HepG2 (cell line): ENCODE measurements around the gene ERVMER34-1. TPM values are rescaled to one million over a fixed set of nuclear protein-coding genes. Genes with fewer than 3 reads are reported as not detected.

Experiments
- AFF4 ChIP-seq: sonication (generic); formaldehyde crosslinking; IDR thresholded peaks from 2 replicates; pipeline ENCODE4 v1.4.0; 2020; ENCODE audit warnings: missing genetic modification reagents
- BRD4 ChIP-seq: sonication (generic); formaldehyde crosslinking; IDR thresholded peaks from 2 replicates; pipeline ENCODE4 v1.4.0; 2020; ENCODE audit warnings: missing genetic modification reagents
- EHMT2 ChIP-seq: fragments of 200-600 bp; sonication (generic); IDR thresholded peaks from 2 replicates; pipeline ENCODE4 v1.7.0; 2017; ENCODE audit warnings: antibody characterized with exemption, low read depth, low read length, borderline replicate concordance
- FIP1L1 ChIP-seq: fragments of 200-400 bp; formaldehyde crosslinking; IDR thresholded peaks from 2 replicates; pipeline ENCODE4 v1.6.1; 2018; ENCODE audit warnings: low read depth, mild to moderate bottlenecking, low read length, moderate library complexity, borderline replicate concordance; ENCODE audit not compliant: insufficient read depth
- HOXA9 ChIP-seq: sonication (generic); formaldehyde crosslinking; IDR thresholded peaks from 2 replicates; pipeline ENCODE4 v1.8.1; 2022; ENCODE audit warnings: missing genetic modification reagents, mild to moderate bottlenecking, moderate library complexity, borderline replicate concordance
- KLF11 ChIP-seq: IDR thresholded peaks from 2 replicates; pipeline ENCODE4 v1.6.1; 2016; ENCODE audit warnings: missing compliant biosample characterization
- MEIS2 ChIP-seq: sonication (generic); formaldehyde crosslinking; IDR thresholded peaks from 2 replicates; pipeline ENCODE4 v1.9.0; 2021; ENCODE audit warnings: mild to moderate bottlenecking, missing genetic modification reagents
- MTF1 ChIP-seq: sonication (generic); formaldehyde crosslinking; IDR thresholded peaks from 2 replicates; pipeline ENCODE4 v1.5.0; 2020; ENCODE audit warnings: missing genetic modification reagents
- MXI1 ChIP-seq: IDR thresholded peaks from 3 replicates; pipeline ENCODE4 v1.6.1; 2012; ENCODE audit warnings: low read depth, low read length, inconsistent platforms, borderline replicate concordance
- SIN3B ChIP-seq: fragments of 150-350 bp; IDR thresholded peaks from 2 replicates; pipeline ENCODE4 v1.6.1; 2014; ENCODE audit warnings: low read length
- SKI ChIP-seq: fragments of 450-650 bp; IDR thresholded peaks from one replicate; pipeline ENCODE4 v1.6.1; 2018; ENCODE audit warnings: mild to moderate bottlenecking; ENCODE audit not compliant: partially characterized antibody
- STAT5B ChIP-seq: sonication (generic); formaldehyde crosslinking; IDR thresholded peaks from 2 replicates; pipeline ENCODE4 v1.4.0; 2020; ENCODE audit warnings: missing genetic modification reagents
- ZGPAT ChIP-seq: IDR thresholded peaks from 2 replicates; pipeline ENCODE4 v1.6.1; 2016; ENCODE audit warnings: mild to moderate bottlenecking
- ZNF30 ChIP-seq: sonication (generic); formaldehyde crosslinking; IDR thresholded peaks from 2 replicates; pipeline ENCODE4 v1.5.0; 2020; ENCODE audit warnings: mild to moderate bottlenecking, missing genetic modification reagents
- ZNF772 ChIP-seq: sonication (generic); formaldehyde crosslinking; IDR thresholded peaks from 2 replicates; pipeline ENCODE4 v1.5.0; 2020; ENCODE audit warnings: mild to moderate bottlenecking, missing genetic modification reagents
- polyA plus RNA-seq, 8 experiments: library from polyadenylated mRNA; depleted of rRNA in 3 of 8; stranded (reverse) in 7 of 8; unstranded in 1 of 8; fragments of >200 nt; fragmentation: Illumina TruSeq in 4 of 8; extraction: Trizol in 4 of 8; gene quantifications; 2 replicates each; pipeline versions ENCODE4 v1.2.1 to v1.2.3, GENCODE V29; 2011 to 2016; ENCODE audit warnings: low read depth in 4 of 8, missing spikeins in 1 of 8, mixed read lengths in 1 of 8; ENCODE audit not compliant: insufficient read depth in 1 of 8
- total RNA-seq, 5 experiments: library from RNA; depleted of rRNA; stranded (reverse); fragments of >200 nt; fragmentation: Illumina TruSeq; extraction: Trizol; gene quantifications; 2 replicates each; pipeline ENCODE4 v1.2.3, GENCODE V29; 2016; ENCODE audit warnings: low read depth in 1 of 5
- TF ChIP-seq, protein P1 (sequence below): sonication (generic); formaldehyde crosslinking; IDR thresholded peaks from 2 replicates; pipeline ENCODE4 v1.9.0; 2021; ENCODE audit warnings: missing genetic modification reagents, borderline replicate concordance
- TF ChIP-seq, protein P2 (sequence below): sonication (generic); formaldehyde crosslinking; IDR thresholded peaks from 2 replicates; pipeline ENCODE4 v1.4.0; 2020; ENCODE audit warnings: mild to moderate bottlenecking, missing genetic modification reagents
- TF ChIP-seq, protein P3 (sequence below): sonication (generic); formaldehyde crosslinking; IDR thresholded peaks from 2 replicates; pipeline ENCODE4 v1.4.0; 2020; ENCODE audit warnings: missing genetic modification reagents, borderline replicate concordance

Gene ERVMER34-1
- total and polyA plus RNA-seq, 2 of the 13 experiments (the other 11 are each of a cell fraction or from before 2014, with no cell fraction given) = 0.04 to 0.35 TPM

DNA sequence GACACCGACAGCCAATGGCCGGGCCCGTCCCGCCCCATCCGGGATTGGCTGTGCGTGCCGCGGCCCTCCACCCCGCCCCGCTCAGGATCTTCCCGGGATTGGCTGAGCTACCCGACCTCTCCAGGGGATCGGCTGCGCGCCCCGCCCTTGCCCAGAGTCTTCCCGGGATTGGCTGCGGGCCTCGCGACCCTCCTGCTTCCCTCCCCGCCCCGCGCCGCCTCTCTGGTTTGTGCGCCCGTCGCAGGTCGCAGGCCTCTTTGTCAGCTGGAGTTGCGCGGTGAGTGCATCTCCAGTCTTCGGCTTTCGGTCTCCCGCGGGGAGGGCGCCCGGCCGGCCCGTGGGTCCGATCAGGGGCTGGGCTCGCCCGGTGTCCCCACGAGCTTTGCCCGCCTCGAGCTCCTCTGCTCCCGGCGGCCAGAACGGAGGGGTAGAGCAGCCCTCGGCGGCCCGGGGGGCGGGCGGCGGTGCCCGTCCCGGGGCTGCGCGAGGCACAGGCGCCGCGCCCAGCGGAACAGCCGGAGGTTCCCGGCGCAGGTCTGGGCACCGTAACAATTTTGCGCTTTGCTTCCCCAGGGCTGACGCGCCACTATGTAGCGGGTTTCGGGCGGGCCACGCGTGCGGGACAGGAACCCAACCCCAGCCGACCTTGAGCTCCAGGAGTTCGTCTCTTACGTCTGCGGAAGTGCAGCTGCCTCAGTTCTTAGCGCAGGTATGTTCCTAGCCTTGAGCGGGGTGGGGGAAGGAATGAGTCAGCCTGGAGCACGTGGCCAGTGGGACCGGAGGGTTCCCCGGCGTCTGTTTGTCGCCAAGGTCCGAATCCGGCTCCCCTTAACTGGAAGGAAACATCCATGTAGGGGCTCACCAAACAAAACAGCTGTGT, 38.7 kb downstream of the ERVMER34-1 start (continued):
- TF ChIP-seq AFF4 (CRISPR knock-in tag) = 0 out of 2 replicates have a peak, but pooled peaks have one; percentile 65
- TF ChIP-seq, protein P1, sequence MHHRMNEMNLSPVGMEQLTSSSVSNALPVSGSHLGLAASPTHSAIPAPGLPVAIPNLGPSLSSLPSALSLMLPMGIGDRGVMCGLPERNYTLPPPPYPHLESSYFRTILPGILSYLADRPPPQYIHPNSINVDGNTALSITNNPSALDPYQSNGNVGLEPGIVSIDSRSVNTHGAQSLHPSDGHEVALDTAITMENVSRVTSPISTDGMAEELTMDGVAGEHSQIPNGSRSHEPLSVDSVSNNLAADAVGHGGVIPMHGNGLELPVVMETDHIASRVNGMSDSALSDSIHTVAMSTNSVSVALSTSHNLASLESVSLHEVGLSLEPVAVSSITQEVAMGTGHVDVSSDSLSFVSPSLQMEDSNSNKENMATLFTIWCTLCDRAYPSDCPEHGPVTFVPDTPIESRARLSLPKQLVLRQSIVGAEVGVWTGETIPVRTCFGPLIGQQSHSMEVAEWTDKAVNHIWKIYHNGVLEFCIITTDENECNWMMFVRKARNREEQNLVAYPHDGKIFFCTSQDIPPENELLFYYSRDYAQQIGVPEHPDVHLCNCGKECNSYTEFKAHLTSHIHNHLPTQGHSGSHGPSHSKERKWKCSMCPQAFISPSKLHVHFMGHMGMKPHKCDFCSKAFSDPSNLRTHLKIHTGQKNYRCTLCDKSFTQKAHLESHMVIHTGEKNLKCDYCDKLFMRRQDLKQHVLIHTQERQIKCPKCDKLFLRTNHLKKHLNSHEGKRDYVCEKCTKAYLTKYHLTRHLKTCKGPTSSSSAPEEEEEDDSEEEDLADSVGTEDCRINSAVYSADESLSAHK (CRISPR knock-in tag) = no peak
- no peak for TF ChIP-seq MEIS2 (CRISPR knock-in tag)
- TF ChIP-seq, protein P2, sequence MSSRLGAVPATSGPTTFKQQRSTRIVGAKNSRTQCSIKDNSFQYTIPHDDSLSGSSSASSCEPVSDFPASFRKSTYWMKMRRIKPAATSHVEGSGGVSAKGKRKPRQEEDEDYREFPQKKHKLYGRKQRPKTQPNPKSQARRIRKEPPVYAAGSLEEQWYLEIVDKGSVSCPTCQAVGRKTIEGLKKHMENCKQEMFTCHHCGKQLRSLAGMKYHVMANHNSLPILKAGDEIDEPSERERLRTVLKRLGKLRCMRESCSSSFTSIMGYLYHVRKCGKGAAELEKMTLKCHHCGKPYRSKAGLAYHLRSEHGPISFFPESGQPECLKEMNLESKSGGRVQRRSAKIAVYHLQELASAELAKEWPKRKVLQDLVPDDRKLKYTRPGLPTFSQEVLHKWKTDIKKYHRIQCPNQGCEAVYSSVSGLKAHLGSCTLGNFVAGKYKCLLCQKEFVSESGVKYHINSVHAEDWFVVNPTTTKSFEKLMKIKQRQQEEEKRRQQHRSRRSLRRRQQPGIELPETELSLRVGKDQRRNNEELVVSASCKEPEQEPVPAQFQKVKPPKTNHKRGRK = no peak
- TF ChIP-seq, protein P3, sequence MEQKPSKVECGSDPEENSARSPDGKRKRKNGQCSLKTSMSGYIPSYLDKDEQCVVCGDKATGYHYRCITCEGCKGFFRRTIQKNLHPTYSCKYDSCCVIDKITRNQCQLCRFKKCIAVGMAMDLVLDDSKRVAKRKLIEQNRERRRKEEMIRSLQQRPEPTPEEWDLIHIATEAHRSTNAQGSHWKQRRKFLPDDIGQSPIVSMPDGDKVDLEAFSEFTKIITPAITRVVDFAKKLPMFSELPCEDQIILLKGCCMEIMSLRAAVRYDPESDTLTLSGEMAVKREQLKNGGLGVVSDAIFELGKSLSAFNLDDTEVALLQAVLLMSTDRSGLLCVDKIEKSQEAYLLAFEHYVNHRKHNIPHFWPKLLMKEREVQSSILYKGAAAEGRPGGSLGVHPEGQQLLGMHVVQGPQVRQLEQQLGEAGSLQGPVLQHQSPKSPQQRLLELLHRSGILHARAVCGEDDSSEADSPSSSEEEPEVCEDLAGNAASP (CRISPR knock-in tag) = no peak; the same call in 1 of the 2 replicates
- TF ChIP-seq ZNF30 (CRISPR knock-in tag) = no peak
- TF ChIP-seq FIP1L1 = no peak
- peak; percentile 83; the same call in 1 of the 2 replicates for TF ChIP-seq ZNF772
- TF ChIP-seq HOXA9 = peak; percentile 95
- TF ChIP-seq SKI = peak; percentile 20
- peak; percentile 84 for TF ChIP-seq ZGPAT (CRISPR knock-in tag)
- TF ChIP-seq SIN3B = no peak
- no peak for TF ChIP-seq STAT5B
- TF ChIP-seq BRD4 = no peak
- peak; percentile 84; the same call in 1 of the 3 replicates for TF ChIP-seq MXI1
- TF ChIP-seq EHMT2 = no peak
- peak; percentile 87 for TF ChIP-seq MTF1 (CRISPR knock-in tag)
- no peak; the same call in 1 of the 2 replicates for TF ChIP-seq KLF11
